HAP-1 (cell line): ENCODE data around the gene HIP1R.

Source experiments
- DNase-seq, 2 experiments: peaks; one replicate each; pipeline ENCODE4 v3.0.0-alpha.2; 2016 to 2020; ENCODE audit warnings: low spot score in 2 of 2
- H3K27me3 ChIP-seq: fragments of 250-450 bp; sonication (Bioruptor Pico); 2 replicates; pipeline ENCODE4 v1.5.1; 2020; ENCODE audit warnings: low read depth, mild to moderate bottlenecking, moderate library complexity
- H3K36me3 ChIP-seq: fragments of 250-450 bp; sonication (Bioruptor Pico); replicated peaks from 2 replicates; pipeline ENCODE4 v1.5.1; 2020; ENCODE audit warnings: mild to moderate bottlenecking
- H3K4me1 ChIP-seq: fragments of 250-450 bp; sonication (Bioruptor Pico); 2 replicates; pipeline ENCODE4 v1.5.1; 2020; ENCODE audit warnings: mild to moderate bottlenecking
- H3K4me3 ChIP-seq: fragments of 250-450 bp; sonication (Bioruptor Pico); 2 replicates; pipeline ENCODE4 v1.5.1; 2020; ENCODE audit warnings: mild to moderate bottlenecking, moderate library complexity
- H3K9me3 ChIP-seq: fragments of 250-450 bp; sonication (Bioruptor Pico); 2 replicates; pipeline ENCODE4 v1.5.1; 2020; ENCODE audit warnings: mild to moderate bottlenecking, moderate library complexity
- in situ Hi-C: fragments of 300-500 bp; cut with MboI; formaldehyde crosslinking; loops from 3 replicates; pipeline ENCODE4 v1.14.3; 2020; ENCODE audit warnings: low sequenced_read_pairs, inconsistent platforms, mixed read lengths

Gene HIP1R

GRCh38 chr12:122839907-122840554 is 4.8 kb downstream of the HIP1R start:
- H3K4me1 ChIP-seq, result peaks cover 18% of the 10 kb centered on the region
- no peaks in the 10 kb centered on the region for H3K9me3 ChIP-seq
- in situ Hi-C loops, result no loop called here
- 0 out of 2 replicates have a peak, but pooled peaks cover 2% of the 10 kb centered on the region for H3K36me3 ChIP-seq
- H3K27me3 ChIP-seq, result no peaks in the 10 kb centered on the region
- no peak for DNase-seq
- no peak overlapping the region for H3K4me3 ChIP-seq

DNA sequence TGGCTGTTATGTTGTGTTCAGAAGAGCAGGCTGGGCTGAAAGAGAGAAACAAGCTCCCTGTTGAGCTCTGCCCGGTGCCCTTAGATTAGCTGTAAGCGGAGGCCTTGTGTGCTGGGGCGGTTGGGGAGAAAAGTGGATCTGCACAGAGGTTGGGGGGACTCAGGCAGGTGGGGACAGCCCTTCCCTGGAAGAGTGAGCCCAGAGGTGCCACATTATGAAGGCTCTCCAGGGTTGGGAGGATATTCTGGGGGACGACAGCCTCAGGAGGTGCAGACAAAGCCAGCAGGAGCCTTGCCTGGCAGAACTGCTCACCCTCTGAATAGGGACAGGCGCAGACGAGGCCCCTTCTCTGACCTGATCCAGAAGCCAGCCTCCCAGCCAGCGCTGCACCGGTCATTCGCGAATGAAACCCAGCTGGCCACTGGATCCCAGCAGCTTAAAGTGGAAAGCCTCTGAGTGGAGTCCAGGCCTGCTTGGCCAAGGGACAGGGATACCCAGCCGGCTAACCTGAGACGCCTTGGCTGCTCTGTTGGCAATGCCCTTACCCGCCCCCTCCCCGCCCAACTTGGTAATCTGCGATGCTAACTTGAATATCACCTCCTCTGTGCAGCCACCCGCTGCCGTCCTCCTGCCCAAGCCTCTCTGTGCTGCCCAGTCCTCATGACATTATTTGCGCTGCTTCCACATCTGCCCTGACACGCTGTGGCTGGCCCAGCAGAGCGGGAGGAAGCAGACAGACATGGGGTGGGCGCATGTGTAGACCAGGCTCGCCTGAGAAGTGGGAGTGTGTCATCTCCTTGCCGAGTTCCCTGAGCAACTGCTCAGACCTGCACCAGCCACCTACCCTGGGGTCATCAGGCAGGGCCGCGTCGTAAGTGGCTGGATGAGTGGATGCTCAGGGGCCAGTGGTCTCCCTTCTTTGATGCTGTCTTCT is 5.6 kb downstream of the HIP1R start:
- in situ Hi-C loops, result no loop called here
- peak in 1 of 2 experiments; percentile 0 for DNase-seq
- Histone ChIP-seq H3K36me3 (0 out of 2 replicates have a peak, but pooled peaks cover 2% of the 10 kb centered on the region), H3K4me1 (peaks cover 18% of the 10 kb centered on the region), H3K9me3 (no peaks in the 10 kb centered on the region), H3K4me3 (no peak overlapping the region), H3K27me3 (no peaks in the 10 kb centered on the region)

DNA sequence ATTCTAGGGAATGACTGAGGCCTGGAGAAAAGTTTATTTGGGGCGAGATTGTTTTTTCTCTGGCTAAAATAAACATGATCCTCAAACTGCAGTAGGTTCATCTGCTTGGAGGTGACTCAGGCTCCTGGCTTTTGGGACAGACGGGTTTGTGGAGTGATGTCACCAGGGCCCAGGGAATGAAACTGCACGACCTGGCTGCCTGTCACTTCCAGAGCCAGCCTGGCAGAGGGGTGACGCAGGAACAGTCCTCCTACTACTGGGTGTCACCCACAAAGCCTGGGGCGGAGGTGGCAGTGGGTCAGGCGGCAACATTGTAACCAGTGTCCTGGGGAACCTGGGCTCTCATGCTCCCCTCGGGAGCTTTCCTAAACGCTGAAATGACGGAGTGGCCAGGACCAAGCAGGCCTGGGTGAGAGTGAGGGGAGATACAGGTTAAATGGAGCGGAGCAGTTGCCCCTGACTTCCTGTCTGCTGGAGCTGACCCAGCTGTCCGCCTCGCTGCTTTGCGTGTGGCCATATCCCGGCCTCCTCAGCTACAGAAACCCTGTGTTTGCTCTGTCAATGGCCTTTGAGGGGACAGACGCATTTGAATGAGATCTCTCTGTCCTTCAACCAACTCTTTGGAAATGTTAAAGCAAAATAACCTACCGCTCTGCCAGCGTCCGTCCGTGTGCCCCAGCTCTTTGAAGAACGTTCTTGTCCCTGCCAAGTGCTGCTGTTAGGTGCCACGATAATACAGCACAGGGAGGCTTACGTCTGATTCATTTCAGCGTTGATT is 6.5 kb downstream of the HIP1R start:
- Histone ChIP-seq H3K4me3 (no peak overlapping the region), H3K4me1 (peaks cover 16% of the 10 kb centered on the region), H3K27me3 (no peaks in the 10 kb centered on the region), H3K9me3 (no peaks in the 10 kb centered on the region), H3K36me3 (0 out of 2 replicates have a peak, but pooled peaks cover 2% of the 10 kb centered on the region)
- no peak for DNase-seq
- in situ Hi-C loops, result no loop called here

DNA sequence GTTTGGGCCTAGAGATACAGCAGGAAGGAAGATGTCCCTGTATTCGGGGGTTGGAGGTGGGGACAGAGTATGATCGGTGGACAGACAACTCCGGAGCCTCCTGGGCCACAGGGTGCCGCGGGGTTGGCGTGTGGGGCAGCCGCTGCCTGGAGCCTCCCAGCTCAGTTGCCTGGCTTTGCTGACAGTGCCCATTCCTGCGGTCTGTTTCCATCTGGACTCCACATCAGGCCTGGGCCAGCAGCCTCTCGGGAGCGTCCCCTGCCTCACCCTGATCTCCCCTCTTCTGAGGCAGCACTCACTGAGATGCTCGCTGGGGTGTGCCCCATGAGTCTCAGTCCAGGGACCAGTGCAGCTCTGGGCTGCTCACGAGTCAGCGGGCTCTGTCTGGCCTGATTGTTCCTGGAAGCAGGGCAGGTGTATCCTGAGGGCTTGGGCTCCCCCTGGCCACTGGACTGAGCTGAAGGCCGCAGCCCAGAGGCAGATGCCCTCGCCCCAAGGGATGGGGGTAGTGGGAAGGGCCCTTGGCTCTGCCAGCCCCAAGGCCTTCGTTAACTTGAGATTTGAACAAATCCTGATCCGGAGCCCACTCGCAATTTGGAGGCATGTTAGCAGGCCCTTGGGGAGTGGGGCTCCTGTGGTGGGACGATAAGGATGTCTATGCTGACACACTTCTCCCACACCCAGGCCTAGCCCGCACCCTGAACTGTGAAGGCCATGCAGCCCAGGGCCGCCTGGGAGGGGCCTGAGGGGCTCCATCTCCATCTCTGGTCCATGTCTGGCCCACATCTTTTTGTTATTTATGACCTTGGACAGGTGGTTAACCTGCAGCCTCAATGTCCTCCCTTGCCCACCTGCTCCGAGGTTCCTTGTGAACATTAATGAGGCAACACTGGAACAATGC is 7.5 kb downstream of the HIP1R start:
- H3K4me1 ChIP-seq, result peaks cover 7% of the 10 kb centered on the region
- no peak for DNase-seq
- no peaks in the 10 kb centered on the region for H3K9me3 ChIP-seq
- H3K4me3 ChIP-seq, result no peak overlapping the region
- no peaks in the 10 kb centered on the region for H3K36me3 ChIP-seq
- no peaks in the 10 kb centered on the region for H3K27me3 ChIP-seq
- in situ Hi-C loops, result no loop called here

DNA sequence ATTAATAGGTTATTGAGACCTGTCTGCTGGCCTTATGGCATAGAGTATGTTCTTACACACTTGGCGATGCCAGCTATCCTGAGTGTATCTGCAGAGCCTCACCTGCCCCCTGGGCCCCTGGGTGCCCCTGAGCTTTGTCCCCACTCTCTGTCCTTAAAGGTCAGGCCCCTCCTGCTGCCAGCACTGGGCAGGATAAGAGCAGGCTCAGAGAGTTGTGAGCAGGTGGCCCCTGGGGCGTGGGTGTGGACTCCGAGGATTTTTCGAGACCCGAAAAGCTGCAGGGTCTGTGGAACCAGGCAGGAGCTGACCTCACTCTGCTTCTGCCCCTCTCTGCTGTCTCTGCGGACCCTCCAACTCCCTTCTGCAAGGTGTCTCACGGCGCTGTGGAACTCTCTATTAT is 8.2 kb downstream of the HIP1R start:
- no peaks in the 10 kb centered on the region for H3K9me3 ChIP-seq
- H3K36me3 ChIP-seq, result no peaks in the 10 kb centered on the region
- DNase-seq, result no peak
- no peak overlapping the region for H3K4me3 ChIP-seq
- in situ Hi-C loops, result no loop called here
- H3K4me1 ChIP-seq, result peaks cover under 1% of the 10 kb centered on the region; the same call in 1 of the 2 replicates
- no peaks in the 10 kb centered on the region for H3K27me3 ChIP-seq

DNA sequence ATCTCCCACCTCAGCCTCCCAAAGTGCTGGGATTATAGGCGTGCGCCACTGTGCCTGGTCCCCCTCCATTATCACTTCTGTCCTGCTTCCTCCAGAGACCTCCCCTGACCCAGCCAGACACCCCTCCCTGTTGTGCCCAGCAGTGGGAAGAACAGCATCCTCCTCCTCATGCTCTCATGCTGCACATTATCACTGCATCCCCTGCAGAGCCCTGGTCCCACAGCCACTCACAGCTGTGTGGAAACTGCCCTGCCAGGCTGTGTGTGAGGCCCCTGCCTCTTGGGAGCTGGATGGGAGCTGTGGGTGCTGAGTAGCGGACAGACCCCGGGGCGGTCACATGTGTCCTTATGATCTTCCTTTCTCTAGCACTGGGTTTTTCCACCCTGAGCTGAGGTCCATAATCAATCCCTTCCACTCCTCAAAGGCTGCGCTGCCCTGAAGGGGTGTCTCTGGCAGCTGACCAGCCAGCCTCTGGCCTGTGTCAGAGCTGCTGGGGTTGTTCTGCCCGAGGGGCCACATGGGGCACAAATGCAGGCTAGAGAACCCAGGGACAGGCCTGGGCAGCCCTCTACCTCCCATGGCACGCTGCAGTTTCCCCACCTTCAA is 9.2 kb downstream of the HIP1R start:
- in situ Hi-C loops, result no loop called here
- DNase-seq, result no peak
- Histone ChIP-seq H3K27me3 (no peaks in the 10 kb centered on the region), H3K9me3 (no peaks in the 10 kb centered on the region), H3K4me1 (no peaks in the 10 kb centered on the region), H3K36me3 (no peaks in the 10 kb centered on the region), H3K4me3 (no peak overlapping the region)

- Histone ChIP-seq H3K36me3 (no peaks in the 10 kb centered on the region), H3K27me3 (no peaks in the 10 kb centered on the region), H3K4me1 (no peaks in the 10 kb centered on the region), H3K9me3 (no peaks in the 10 kb centered on the region), H3K4me3 (no peak overlapping the region)
- DNase-seq, result no peak
- in situ Hi-C loops, result no loop called here
These were observed 10.0 kb downstream of the HIP1R start for GRCh38 chr12:122845041-122845864.

DNA sequence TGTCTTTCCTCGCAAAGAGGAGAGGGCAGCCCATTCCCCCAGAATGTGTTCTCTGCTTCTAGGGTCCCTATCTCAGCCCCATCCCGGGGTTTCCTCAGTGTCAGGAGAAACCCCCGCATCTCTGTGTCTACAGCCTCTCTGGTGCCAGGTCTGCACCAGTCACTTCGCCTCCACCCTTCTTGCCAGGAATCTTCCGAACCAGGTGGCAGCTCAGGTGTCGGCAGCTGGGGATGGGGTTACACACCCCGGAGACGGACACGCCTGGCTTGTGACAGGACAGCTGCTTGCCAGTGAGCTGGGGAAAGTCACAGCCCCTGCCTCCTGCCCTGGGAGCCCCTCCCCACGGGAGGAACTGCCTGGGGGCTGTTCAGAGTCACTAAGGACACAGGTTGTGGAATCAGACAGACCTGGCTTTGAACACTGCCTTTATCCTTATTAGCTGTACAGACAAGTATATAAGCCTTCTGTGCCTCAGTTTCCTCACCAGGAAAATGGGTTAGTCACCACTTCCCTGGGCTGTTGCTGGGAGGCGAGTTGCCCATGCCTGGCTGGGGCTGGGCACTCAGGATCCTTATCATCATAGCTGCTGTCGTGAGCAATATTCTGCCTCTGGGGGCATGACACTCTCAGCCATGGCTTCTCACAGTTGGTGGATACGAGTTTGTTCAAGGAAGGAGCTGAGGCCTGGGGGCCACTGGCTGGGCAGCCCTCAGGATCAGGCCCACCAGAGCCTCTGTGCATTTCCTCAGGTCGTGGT is 10.8 kb downstream of the HIP1R start:
- no peak overlapping the region for H3K4me3 ChIP-seq
- no peak for DNase-seq
- no peaks in the 10 kb centered on the region for H3K27me3 ChIP-seq
- in situ Hi-C loops, result no loop called here
- no peaks in the 10 kb centered on the region for H3K9me3 ChIP-seq
- no peaks in the 10 kb centered on the region for H3K36me3 ChIP-seq
- no peaks in the 10 kb centered on the region for H3K4me1 ChIP-seq

DNA sequence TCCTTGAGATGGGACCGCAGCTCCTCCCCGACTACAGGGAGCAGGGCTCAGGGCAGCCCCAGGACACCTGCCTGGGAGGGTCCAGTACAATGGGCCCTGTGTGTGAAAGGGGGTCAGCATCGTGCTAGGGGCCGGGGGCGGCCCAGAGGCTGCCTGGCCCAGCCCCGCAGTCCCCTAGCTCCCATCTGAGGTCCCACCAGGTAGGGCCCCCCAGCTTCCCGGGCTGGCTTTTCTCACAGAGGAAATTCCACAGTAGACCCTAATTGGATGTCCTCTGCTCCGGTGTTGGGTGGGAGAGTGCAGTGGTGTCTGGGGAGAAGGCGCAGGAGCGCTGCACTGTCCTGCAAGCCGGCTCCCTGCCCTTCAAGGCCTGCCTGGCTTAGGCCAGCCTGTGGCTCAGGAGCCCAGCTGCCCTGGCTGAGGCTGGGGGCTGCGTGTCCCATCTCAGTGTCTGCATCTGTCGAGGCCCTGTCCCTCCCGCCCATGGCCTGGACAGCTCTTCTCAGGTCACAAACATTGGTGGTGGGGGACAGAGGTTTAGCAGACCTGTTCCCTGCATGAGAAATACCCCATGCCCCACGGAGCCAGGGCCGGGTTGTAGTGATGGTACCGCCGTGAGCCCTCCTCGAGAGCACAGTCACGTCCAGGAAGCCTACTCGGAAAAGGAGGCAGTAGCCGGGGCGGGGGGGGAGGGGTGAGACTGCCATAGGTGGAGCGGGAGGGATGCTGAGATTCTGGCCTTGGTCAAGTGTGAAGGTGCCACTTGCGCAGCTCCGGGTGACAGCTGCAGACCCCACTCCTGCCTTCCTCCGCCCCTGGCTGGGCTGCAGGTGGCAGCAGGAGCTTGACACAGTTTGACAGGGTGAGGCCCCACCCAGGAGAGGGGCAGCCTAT is 11.6 kb downstream of the HIP1R start:
- in situ Hi-C loops, result no loop called here
- Histone ChIP-seq H3K9me3 (no peaks in the 10 kb centered on the region), H3K36me3 (no peaks in the 10 kb centered on the region), H3K4me3 (no peak overlapping the region), H3K4me1 (no peaks in the 10 kb centered on the region), H3K27me3 (no peaks in the 10 kb centered on the region)
- no peak for DNase-seq

- Histone ChIP-seq H3K4me3 (no peak overlapping the region), H3K36me3 (no peaks in the 10 kb centered on the region)
- in situ Hi-C loops, result no loop called here
These were observed 12.2 kb downstream of the HIP1R start for GRCh38 chr12:122847516-122847836.

GRCh38 chr12:122847921-122848421 is 12.7 kb downstream of the HIP1R start:
- DNase-seq, result no peak
- H3K9me3 ChIP-seq, result no peaks in the 10 kb centered on the region
- H3K4me1 ChIP-seq, result no peaks in the 10 kb centered on the region
- no peaks in the 10 kb centered on the region for H3K27me3 ChIP-seq
- H3K36me3 ChIP-seq, result no peaks in the 10 kb centered on the region
- no peak overlapping the region for H3K4me3 ChIP-seq
- in situ Hi-C loops, result no loop called here

More at GRCh38 chr12:122847516-122847836, 12.2 kb downstream of the HIP1R start:
- Histone ChIP-seq H3K27me3 (no peaks in the 10 kb centered on the region), H3K4me1 (no peaks in the 10 kb centered on the region), H3K9me3 (no peaks in the 10 kb centered on the region)
- no peak for DNase-seq
